GM19463 (cell line): ENCODE measurements around the gene RCOR1.
A peak's percentile ranks its signal among the peaks of the same experiment; 100 is the strongest.

Experiments
- ATAC-seq: cut with Tn5 transposase; IDR thresholded peaks from one replicate; pipeline ENCODE4 v1.9.1; 2021; ENCODE audit warnings: mild to moderate bottlenecking, moderate library complexity; ENCODE audit not compliant: unreplicated experiment

RCOR1 gene

DNA sequence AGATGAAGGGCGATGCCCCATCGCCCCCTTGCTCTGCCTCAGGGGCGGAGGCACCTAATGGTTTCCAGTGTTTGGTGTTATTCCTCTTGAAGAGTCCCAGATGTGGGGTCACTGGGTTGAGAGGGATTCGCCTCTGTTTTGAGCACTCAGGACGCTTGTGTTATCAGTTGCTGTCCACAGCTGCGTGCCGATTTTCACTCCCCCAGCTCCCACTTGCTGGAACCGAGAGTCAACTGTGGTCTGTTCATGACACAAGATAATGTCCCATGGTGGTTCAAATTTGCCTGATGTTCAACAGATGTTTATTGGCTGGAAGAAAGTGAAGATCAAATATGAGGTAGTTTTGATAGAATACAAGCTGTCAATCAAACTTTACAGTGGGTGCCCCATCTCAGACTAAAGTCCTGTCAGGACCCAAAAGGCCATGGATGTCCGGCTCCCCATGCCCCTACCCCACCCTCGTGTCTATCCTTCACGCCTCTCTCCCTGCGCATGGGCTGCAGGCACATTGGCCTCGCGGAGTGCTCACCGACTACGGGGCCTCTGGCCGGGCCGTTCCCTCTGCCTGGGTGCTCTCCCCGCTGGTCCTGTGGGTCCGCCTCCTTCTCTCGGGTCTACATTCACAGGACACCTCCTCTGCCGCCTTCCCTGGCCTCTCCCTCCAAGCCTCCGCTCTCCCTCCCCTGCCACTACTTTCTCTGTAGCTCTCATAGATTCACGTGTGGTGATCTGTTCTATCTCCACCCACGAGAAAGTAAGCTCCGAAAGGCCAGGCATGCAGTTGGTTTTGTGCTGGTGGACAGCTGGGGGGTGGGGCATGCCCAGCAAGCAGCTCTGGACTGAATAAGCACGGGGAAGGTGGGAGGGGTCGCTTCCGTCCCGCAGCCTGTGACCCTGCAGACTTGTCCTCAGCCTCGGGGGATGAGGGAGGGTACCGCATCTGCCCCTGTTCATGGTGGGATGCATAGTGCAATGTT, 178.0 kb downstream of the RCOR1 start:
- ATAC-seq: no peak

DNA sequence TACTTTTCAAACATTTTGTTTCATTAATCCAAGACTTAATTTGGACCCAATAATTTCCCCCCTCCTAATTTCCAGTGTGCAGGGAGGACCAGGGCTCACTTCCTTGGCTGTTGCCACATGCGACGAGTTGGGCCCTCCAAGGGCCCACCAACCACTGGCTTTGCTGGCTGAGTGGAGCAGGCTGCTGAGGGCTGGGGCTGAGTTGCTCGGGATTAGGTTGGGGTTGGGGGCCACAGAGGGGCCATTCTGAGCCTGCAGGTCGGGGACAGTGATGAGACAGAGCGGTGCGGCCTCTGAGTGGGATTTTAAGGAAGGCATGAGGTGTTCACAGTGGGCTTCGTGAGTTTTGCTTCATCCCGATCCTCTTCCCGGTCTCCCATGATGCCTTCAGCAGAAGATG, 178.7 kb downstream of the RCOR1 start:
- no peak for ATAC-seq

GRCh38 chr14:102772781-102773570, 180.5 kb downstream of the RCOR1 start:
- no peak for ATAC-seq

GRCh38 chr14:102774391-102775153, 182.1 kb downstream of the RCOR1 start:
- ATAC-seq: no peak

DNA sequence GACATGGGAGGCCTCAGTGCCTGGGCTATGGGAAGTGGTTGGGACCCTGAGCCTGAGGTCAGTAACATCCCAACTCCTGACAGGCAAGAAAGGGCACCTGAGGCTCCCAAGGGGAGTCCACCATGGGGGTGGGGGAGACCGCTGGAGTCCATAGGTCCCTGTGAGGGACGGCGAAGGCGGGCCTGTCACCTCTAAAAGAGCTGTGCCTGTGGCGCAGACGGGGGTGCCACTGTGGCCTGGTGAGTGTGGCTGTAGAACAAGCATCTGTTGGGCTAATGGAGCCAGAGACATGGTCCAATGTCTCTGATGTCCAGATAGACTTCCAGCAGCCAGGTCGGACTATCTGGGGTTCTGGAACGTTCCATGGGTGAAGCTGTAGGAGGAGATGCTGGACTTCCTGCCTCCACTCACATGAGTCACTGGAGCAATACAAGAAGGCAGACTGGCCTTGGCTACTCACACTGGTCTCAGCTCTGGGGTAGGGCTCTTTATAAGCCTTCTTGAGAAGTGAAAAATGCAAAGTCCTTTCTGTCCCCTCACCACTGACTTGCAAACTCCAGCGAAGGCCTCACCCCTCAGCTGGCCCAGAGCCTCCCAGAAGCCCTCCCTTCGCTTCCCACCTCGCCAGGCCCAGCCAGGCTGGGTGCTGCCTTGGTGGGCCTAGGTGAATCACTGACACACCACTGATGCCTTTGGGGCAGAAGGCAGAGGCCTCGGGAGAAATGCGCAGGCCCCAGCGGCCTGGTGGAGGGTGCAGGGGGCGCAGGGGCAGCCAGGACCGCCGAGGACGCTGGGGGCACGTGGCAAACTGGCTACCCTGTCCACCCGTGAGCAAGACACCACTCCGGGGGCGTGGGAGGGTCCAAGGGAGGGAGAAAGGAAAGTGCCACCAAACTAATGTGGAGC, 183.7 kb downstream of the RCOR1 start:
- no peak for ATAC-seq

GRCh38 chr14:102776761-102777710, 184.6 kb downstream of the RCOR1 start, which contains the start of gene TRAF3:
Gene TRAF3, plus strand, starts transcription at chr14:102777449. Its CDS starts 92,753 bp downstream, at chr14:102870202.
- peak; percentile 58 for ATAC-seq

DNA sequence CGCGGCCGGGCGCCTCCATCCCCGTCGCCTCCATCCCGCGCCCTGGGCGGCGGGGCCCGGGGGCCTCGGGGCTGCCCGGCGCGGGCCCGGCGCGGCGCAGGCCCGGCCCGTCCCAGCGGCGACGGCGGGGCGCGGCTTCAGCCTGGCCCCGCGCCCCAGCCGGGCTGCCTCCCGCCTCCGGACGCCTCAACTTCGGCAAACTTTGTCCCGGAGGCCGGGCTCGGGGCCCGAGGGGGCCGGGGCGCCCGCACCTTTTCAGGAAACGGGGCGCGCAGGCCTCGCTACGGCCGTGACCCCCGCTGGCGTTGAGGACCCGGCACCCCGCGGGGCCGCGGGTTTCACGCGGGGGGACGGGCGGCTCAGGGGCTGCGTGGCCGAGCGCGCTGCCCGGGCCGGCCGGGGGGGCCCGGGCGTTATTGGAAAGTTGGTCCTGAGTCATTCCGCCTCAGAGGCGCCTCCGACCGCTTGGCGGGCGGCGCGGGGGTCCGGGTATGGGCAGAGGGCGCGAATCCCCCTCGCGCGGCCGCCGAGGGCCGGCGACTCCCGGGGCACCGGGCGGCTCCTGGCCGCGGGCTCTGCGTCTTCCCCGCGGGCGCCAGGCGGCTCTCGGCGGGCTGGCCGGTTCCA, 185.4 kb downstream of the RCOR1 start:
- peak; percentile 15 for ATAC-seq

DNA sequence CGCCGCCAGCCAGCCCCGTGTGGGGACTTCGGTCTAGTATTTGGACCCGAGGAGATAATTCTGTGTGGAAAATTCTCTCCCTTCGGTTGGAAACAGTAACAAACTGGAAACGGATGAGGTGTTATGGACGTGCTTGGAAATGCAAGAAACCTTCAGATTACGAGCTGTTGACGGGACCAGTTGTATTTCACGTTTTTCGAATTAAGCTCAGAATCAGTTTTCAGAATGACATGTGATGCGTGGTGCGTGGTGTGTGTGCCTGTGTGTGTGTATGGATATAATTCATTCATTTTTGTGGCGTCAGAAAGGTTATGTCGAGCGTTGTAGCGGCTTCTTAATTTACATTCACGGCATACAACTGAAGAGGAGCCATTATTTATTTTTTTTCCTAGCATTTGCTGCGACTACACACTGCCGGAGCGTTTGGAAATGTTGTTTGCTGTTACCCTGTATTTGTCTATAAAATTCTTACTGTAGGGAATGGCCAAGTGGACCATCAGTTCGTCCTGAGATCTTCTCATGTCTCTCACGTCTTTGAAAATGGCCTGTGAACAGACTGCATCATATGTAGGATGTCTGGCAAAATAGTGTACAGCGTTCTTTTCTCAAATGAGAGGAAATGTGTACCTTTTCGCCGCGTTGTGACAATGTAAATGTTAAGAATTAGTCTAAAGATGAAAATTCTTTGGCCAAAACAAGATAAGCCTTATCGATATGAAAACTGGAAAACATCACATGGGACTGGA, 186.1 kb downstream of the RCOR1 start:
- ATAC-seq: no peak

- no peak for ATAC-seq
Measured at GRCh38 chr14:102779084-102779462, 186.6 kb downstream of the RCOR1 start.

- ATAC-seq: no peak
Measured at GRCh38 chr14:102779574-102780315, 187.3 kb downstream of the RCOR1 start.
